HTR-8/SVneo (cell line): ENCODE results near the gene OR2A7.
A peak's percentile ranks its signal among the peaks of the same experiment; 100 is the strongest.
"Not testable (repeated sequence)": the region's sequence is repeated elsewhere in the genome, so short reads cannot be mapped to it uniquely, and the experiment has no call there.

Source experiments
- DNase-seq: peaks from one replicate; pipeline ENCODE4 v3.0.0; 2011; ENCODE audit warnings: low spot score, mixed read lengths; ENCODE audit not compliant: insufficient read length
- FAIRE-seq: peaks from 2 replicates; lab custom pipeline; 2011; peaks lifted over from hg19 to GRCh38; lab: Jason Lieb, UNC

OR2A7 gene

GRCh38 chr7:144264692-144265091 is at the start of gene OR2A7:
Gene OR2A7, minus strand, starts transcription at chr7:144264792. Its CDS starts 5,164 bp downstream, at chr7:144259628.
- FAIRE-seq, DNase-seq: not testable (repeated sequence)

- not testable (repeated sequence) for FAIRE-seq, DNase-seq
Observed at GRCh38 chr7:144311872-144312469, 47.4 kb upstream of the OR2A7 start, which contains the start of gene OR2A1. Gene OR2A1, plus strand, starts transcription at chr7:144312419. Its CDS starts 5,706 bp downstream, at chr7:144318125.

GRCh38 chr7:144311218-144311617 is 46.6 kb upstream of the OR2A7 start:
- not testable (repeated sequence) for DNase-seq, FAIRE-seq

- FAIRE-seq, DNase-seq: not testable (repeated sequence)
Observed at GRCh38 chr7:144309702-144310101, 45.1 kb upstream of the OR2A7 start.

GRCh38 chr7:144305156-144305555 is 40.6 kb upstream of the OR2A7 start:
- not testable (repeated sequence) for FAIRE-seq

GRCh38 chr7:144303607-144304006 is 39.0 kb upstream of the OR2A7 start:
- not testable (repeated sequence) for DNase-seq, FAIRE-seq

More at GRCh38 chr7:144305156-144305555, 40.6 kb upstream of the OR2A7 start:
- not testable (repeated sequence) for DNase-seq

- FAIRE-seq, DNase-seq: not testable (repeated sequence)
Observed at GRCh38 chr7:144302578-144303303, 38.1 kb upstream of the OR2A7 start.

GRCh38 chr7:144293794-144294499 is 29.4 kb upstream of the OR2A7 start:
- not testable (repeated sequence) for FAIRE-seq, DNase-seq

GRCh38 chr7:144292384-144293161 is 28.0 kb upstream of the OR2A7 start:
- DNase-seq, FAIRE-seq: not testable (repeated sequence)

GRCh38 chr7:144291607-144292006 is 27.0 kb upstream of the OR2A7 start:
- not testable (repeated sequence) for FAIRE-seq

GRCh38 chr7:144287171-144287784 is 22.7 kb upstream of the OR2A7 start:
- not testable (repeated sequence) for DNase-seq, FAIRE-seq

More at GRCh38 chr7:144291607-144292006, 27.0 kb upstream of the OR2A7 start:
- DNase-seq, result not testable (repeated sequence)

- DNase-seq, FAIRE-seq: not testable (repeated sequence)
Observed at GRCh38 chr7:144283716-144284115, 19.1 kb upstream of the OR2A7 start.

GRCh38 chr7:144282490-144282889 is 17.9 kb upstream of the OR2A7 start:
- not testable (repeated sequence) for DNase-seq, FAIRE-seq

- FAIRE-seq, DNase-seq: not testable (repeated sequence)
Observed at GRCh38 chr7:144281981-144282380, 17.4 kb upstream of the OR2A7 start.

GRCh38 chr7:144280010-144280409 is 15.4 kb upstream of the OR2A7 start:
- not testable (repeated sequence) for FAIRE-seq, DNase-seq

- not testable (repeated sequence) for DNase-seq, FAIRE-seq
Observed at GRCh38 chr7:144275281-144275680, 10.7 kb upstream of the OR2A7 start.

- FAIRE-seq, DNase-seq: not testable (repeated sequence)
Observed at GRCh38 chr7:144269188-144269587, 4.6 kb upstream of the OR2A7 start, which contains the start of gene CTAGE8. Gene CTAGE8, minus strand, starts transcription at chr7:144269288. Its CDS starts 38 bp downstream, at chr7:144269250.

- DNase-seq, result not testable (repeated sequence)
- FAIRE-seq, result peak; percentile 31
Observed at GRCh38 chr7:144262128-144262527, 2.5 kb downstream of the OR2A7 start.

GRCh38 chr7:144259067-144259466 is 5.5 kb downstream of the OR2A7 start:
- FAIRE-seq, result peak; percentile 76
- DNase-seq, result not testable (repeated sequence)
